Measurements from ENCODE around the gene GALNT5.
"Not testable (repeated sequence)": the region's sequence is repeated elsewhere in the genome, so short reads cannot be mapped to it uniquely, and the experiment has no call there.

GALNT5 gene

DNA sequence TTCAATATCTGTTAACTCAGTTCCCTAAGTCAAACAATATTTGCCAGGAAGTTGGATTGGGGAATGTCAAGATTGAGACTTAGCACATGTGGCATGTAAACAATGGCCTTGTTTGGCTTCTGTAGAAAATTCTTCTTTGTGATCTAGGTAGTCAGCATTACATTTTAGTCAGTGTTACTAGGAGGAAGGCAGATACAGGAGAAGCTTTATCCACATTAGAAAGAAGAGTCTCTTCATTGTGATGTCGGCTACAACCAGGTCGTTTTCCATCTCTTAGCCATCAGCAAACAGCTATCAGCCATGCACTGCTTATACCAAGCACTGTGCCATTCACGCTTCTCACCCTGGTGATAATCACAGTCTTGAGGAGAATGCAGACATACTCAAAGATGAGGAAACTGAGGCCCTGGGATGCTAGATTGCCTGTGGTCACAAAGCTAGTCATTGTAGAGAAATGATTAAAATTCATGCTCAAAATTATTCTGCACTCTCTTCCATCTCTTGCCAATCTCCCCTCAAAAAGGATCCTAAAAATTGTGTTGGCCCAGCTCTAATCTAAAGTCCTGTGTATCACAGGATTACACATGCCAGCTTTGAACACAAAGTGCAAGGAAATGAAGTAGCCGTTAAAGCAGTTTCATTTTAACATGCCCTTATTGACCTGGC is 3.2 kb downstream of the GALNT5 start:
- Mint-ChIP-seq H3K4me1 (peaks cover 12% of the 10 kb centered on the region), H3K9me3 (no peaks in the 10 kb centered on the region), H3K4me3 (peak overlapping the region; percentile 20), H3K27ac (no peak overlapping the region), H3K36me3 (no peaks in the 10 kb centered on the region)
- DNase-seq (ENCODE audit: low spot score in 2 of 2) (no peak), ATAC-seq (no peak)

DNA sequence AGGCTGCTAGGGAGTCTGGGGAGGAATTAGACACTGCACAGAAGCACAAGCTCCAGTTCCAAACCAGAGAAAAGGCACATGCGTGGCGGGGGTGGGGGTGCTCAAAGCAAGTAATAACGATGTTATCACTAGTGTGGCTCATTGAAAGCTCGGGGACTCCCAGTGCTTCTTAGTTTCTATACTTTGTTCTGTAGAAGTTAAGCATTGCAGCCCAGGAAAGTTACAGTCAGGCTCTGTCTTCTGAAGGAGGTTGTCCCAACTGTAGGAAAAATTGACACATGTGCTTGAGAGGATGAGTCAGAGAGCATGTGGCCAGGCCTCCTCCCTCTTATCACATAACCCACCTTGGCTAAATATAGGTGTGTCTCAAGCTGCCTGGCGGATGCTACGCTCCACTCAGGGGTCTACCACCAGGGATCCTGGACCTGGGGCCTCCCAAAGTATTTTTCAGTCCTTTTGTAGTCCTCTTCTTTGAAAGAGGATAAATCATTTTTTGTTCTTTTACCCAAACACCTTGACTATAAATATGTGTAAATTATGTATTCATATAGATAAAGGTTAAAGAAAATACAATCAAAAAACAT is 3.8 kb downstream of the GALNT5 start:
- DNase-seq (ENCODE audit: low spot score in 2 of 2), result no peak
- peaks cover 12% of the 10 kb centered on the region for H3K4me1 Mint-ChIP-seq

DNA sequence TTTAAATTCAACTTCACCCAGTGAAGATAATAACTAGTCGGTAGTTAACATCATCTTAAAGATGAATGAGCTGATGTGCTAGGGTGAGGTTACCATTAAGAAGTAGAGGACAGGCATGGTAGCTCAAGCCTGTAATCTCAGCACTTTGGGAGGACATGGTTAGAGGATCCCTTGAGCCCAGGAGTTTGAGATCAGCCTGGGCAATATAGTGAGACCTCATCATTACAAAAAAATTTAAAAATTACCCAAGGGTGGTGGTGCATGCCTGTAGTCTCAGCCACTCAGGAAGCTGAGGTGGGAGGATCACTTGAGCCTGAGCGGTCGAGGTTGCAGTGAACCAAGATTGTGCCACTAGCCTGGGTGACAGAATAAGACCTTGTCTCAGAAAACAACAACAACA is 4.7 kb downstream of the GALNT5 start:
- no peak for ATAC-seq
- no peak overlapping the region for H3K27ac Mint-ChIP-seq
- no peak overlapping the region for H3K4me3 Mint-ChIP-seq
- DNase-seq (ENCODE audit: low spot score in 2 of 2), result no peak
- no peaks in the 10 kb centered on the region for H3K9me3 Mint-ChIP-seq
- H3K36me3 Mint-ChIP-seq, result no peaks in the 10 kb centered on the region
- H3K4me1 Mint-ChIP-seq, result peaks cover 12% of the 10 kb centered on the region

More for the DNA sequence above, 3.8 kb downstream of the GALNT5 start:
- peak; percentile 64 for ATAC-seq
- no peaks in the 10 kb centered on the region for H3K9me3 Mint-ChIP-seq
- H3K36me3 Mint-ChIP-seq, result no peaks in the 10 kb centered on the region
- H3K4me3 Mint-ChIP-seq, result peak overlapping the region; percentile 20
- no peak overlapping the region for H3K27ac Mint-ChIP-seq

DNA sequence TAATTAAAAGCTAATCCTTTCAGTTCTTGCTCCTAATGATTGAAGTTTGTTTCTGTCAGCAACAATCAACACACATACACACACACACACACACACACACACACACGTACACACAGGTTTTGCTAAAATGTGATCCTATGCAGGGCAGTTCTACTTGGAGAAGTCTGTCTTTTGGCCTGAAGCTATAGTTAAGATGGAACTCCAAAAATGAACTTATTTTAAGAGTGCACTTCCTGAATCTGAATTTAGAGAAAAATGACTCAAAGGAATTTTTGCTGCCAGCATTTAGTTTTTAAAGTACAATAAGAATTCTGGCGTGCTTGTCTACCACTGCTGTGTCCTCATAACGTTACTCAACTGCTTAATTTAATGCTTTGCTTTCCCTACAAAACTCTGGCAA is 6.6 kb downstream of the GALNT5 start:
- Mint-ChIP-seq H3K4me1 (peaks cover 12% of the 10 kb centered on the region), H3K36me3 (no peaks in the 10 kb centered on the region), H3K4me3 (no peak overlapping the region), H3K9me3 (no peaks in the 10 kb centered on the region), H3K27ac (no peak overlapping the region)
- no peak for ATAC-seq
- DNase-seq (ENCODE audit: low spot score in 2 of 2), result no peak

DNA sequence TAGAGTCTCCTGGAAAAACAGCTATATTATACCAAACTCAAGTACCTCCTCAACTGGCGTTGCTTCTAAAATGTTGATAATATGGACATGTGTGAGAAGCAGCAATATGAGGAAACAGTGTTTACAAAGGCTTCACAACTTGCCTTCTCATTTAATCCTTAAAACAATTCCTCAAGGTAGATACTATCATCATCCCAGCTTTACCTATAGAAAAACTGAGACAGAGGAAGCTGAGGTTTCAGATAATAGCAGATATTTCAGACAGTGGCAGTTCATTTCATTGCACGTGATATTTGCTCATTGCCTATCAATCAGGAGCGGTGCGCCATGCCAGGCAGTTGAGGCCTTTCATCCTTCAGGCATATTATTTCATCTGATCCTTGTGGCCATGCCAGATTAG is 8.3 kb downstream of the GALNT5 start:
- H3K4me1 Mint-ChIP-seq, result peaks cover 6% of the 10 kb centered on the region
- H3K27ac Mint-ChIP-seq, result no peak overlapping the region
- H3K4me3 Mint-ChIP-seq, result no peak overlapping the region
- H3K9me3 Mint-ChIP-seq, result no peaks in the 10 kb centered on the region
- ATAC-seq (no peak), DNase-seq (ENCODE audit: low spot score in 2 of 2) (no peak)
- no peaks in the 10 kb centered on the region for H3K36me3 Mint-ChIP-seq

DNA sequence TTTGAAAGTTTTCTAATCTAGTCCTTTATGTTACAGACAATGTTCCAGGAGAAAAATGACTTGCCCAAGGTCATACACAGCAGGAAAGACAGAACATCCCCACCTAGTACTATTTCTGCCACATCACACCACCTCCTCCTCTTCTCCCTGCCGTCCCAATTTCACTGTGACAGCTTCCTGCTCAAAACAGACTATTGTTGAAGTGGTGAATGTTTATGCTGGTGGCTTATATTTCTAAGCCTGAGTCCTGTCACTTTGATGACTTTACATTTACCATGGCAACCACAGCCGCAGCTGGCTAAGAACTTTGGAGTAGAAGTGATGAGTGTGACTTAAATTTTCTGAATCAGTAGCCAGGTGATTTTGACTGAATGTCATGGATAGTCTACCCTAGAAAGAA is 10.0 kb downstream of the GALNT5 start:
- H3K27ac Mint-ChIP-seq, result no peak overlapping the region

DNA sequence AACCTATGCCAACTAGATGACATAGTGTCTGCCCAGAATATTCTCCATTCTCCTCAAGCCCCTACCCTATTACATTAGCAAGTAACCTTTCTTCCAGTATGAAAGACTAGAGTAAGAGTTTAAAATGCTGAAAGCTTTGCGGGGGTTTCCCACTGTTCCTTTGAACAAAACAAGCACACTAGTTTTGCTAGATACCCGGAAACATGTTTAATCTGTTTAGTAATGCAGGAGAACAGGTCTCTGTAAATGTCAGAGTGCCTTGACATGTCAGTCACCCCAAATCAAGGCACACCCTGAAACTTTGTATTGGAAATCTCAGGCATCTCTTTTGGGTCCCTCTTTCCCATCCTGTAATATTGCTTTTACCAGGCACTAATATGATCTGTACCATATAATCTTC is 11.6 kb downstream of the GALNT5 start:
- H3K9me3 Mint-ChIP-seq, result no peaks in the 10 kb centered on the region
- H3K27ac Mint-ChIP-seq, result no peak overlapping the region
- no peaks in the 10 kb centered on the region for H3K36me3 Mint-ChIP-seq
- DNase-seq (ENCODE audit: low spot score in 2 of 2) (no peak), ATAC-seq (no peak)
- no peak overlapping the region for H3K4me3 Mint-ChIP-seq
- peaks cover 8% of the 10 kb centered on the region for H3K4me1 Mint-ChIP-seq

More for the DNA sequence above, 10.0 kb downstream of the GALNT5 start:
- peaks cover 8% of the 10 kb centered on the region for H3K4me1 Mint-ChIP-seq
- ATAC-seq, result peak; percentile 70
- no peaks in the 10 kb centered on the region for H3K9me3 Mint-ChIP-seq
- no peak for DNase-seq (ENCODE audit: low spot score in 2 of 2)
- no peak overlapping the region for H3K4me3 Mint-ChIP-seq
- H3K36me3 Mint-ChIP-seq, result no peaks in the 10 kb centered on the region

DNA sequence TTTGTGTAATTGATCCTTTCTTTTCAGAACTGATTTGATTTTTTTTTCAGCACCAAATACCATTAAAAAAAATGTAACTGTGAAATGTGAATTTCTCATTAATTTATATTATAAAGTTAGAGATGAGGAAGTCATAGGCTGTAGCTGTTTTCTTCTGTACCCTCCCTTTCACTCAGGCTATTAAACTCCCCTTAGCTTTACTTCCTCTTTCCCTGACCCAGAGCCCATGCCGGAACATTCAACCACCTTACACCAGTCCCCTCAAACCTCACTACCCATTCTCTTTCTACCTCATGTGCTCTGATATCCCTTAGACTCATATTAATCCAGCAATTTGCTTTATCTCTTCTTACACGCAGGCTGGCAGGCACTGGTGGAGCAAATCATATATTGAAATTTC is 12.4 kb downstream of the GALNT5 start:
- Mint-ChIP-seq H3K4me1 (peaks cover 8% of the 10 kb centered on the region), H3K36me3 (no peaks in the 10 kb centered on the region), H3K4me3 (no peak overlapping the region), H3K27ac (no peak overlapping the region), H3K9me3 (no peaks in the 10 kb centered on the region)
- no peak for ATAC-seq
- no peak for DNase-seq (ENCODE audit: low spot score in 2 of 2)

DNA sequence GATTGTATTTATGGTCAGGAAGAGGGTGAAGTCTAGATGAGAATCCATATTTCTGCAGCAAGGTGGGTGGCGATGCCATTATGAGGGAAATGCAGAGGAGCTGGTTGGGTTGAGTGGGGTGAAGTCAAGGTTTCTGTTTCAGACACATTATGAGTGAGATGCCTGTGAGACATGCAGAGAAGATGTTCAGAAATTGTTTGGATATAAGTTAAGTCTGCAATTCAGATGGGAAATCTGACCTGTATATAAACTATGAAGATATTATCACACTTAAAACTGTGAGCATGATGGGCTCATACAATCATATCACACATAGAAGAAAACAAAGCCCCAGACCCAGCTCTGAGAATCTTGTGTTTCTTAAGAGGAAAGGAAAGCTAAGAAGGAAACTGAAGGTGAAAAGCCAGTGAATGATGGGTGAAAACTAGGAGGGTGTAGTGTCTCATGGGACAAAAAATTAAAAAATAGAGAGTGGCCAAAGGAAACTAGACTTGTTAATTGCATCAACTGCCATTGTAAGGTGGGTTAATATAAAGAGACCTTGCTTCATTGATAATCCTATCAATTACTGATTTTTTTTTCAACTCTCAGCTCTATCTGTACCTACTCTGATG is 14.2 kb downstream of the GALNT5 start:
- no peak for DNase-seq (ENCODE audit: low spot score in 2 of 2)
- Mint-ChIP-seq H3K4me1 (peaks cover 8% of the 10 kb centered on the region), H3K9me3 (no peaks in the 10 kb centered on the region), H3K36me3 (no peaks in the 10 kb centered on the region), H3K4me3 (no peak overlapping the region), H3K27ac (no peak overlapping the region)
- peak; percentile 78 for ATAC-seq

DNA sequence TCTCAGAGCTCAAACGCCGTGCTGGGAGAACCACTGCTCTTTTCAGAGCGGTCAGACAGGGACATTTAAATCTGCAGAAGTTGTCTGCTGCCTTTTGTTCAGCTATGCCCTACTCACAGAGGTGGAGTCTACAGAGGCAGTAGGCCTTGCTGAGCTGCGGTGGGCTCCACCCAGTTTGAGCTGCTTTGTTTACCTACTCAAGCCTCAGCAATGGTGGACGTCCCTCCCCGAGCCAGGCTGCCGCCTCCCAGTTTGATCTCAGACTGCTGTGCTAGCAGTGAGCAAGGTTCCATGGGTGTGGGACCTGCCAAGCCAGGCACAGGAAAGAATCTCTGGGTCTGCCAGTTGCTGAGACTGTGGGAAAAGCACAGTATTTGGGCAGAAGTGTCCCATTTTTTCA is 21.8 kb downstream of the GALNT5 start:
- not testable (repeated sequence) for H3K27ac Mint-ChIP-seq; H3K4me1 Mint-ChIP-seq; H3K9me3 Mint-ChIP-seq; ATAC-seq; H3K4me3 Mint-ChIP-seq; DNase-seq (ENCODE audit: low spot score in 2 of 2); H3K36me3 Mint-ChIP-seq

DNA sequence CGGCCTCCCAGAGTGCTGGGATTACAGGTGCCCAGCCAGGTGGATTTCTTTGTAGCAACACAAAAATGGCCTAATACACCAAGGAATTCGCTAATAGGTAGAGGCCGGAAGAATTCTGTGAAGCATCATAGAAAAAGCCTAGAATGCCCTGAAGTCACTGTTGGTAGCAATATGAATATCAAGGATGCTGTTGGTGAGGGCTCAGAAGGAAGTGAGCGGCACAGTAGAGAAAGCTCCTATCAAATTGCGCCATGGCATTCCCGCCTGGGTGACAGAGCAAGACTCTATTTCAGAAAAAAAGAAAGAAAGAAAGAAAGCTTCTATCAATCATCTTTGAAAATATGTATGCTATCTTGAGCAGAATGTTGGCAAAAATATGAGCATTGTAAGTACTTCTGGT is 23.8 kb downstream of the GALNT5 start:
- ATAC-seq (no peak), DNase-seq (ENCODE audit: low spot score in 2 of 2) (no peak)
- Mint-ChIP-seq H3K4me3 (no peak overlapping the region), H3K9me3 (no peaks in the 10 kb centered on the region), H3K27ac (no peak overlapping the region), H3K4me1 (no peaks in the 10 kb centered on the region), H3K36me3 (no peaks in the 10 kb centered on the region)

DNA sequence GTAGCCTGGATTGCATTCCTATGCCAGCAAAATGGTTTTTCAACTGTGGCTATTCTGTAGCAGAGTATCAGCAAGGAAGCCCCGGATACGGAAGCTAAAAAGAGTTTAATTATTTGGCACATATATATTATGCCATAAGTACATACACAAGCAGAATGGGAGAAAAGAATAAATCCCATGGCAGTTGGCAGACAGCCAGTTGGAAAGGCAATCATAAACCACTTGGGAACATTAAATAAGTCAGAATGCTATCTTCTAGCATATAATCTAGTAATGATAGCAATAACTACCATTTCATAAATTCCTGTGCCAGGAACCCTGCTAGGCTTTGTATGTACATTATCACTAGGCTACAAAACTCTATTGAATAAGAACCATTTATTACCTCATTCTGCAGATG is 26.0 kb downstream of the GALNT5 start:
- H3K36me3 Mint-ChIP-seq, result no peaks in the 10 kb centered on the region
- no peaks in the 10 kb centered on the region for H3K9me3 Mint-ChIP-seq
- no peak for DNase-seq (ENCODE audit: low spot score in 2 of 2)
- no peak for ATAC-seq
- H3K27ac Mint-ChIP-seq, result no peak overlapping the region
- H3K4me3 Mint-ChIP-seq, result no peak overlapping the region
- no peaks in the 10 kb centered on the region for H3K4me1 Mint-ChIP-seq

DNA sequence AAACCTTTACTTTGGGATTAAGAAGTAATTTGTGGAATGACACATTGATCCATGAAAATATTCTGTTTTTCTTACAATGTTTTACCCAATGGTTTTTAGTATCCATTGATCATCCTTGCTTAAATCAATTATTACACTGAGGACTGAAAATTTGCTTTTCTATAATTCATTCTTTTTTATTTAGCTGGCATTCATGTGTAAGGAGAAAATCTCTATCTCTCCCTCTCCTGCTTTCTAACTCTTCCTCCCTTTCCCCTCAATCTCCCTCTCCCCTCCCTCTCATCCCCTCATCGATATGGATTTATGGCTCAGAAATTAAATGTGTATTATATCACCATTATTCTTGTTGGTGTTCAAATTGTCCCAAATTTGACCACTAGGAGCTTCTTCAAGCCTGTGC is 29.7 kb downstream of the GALNT5 start:
- Mint-ChIP-seq H3K4me1 (no peaks in the 10 kb centered on the region), H3K27ac (no peak overlapping the region)

DNA sequence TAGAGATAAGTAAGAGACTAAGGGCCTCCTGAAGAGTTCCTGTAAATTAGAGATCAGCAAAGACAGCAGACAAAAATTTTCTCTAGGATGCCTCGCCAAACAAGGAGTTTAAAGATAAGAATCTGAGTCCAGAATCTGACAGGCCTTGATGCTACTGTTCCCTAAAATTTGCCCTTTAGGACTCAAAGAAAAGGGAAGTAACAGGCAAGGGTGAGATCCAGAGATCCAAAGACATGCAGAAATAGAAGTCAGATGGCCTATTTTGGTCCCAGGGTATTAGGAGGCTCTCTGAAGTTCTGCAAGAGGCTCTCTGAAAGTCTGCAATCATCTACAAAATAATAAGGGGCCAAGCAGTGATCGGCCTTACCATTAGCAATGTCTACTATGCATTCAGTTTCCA is 33.0 kb downstream of the GALNT5 start:
- no peak for ATAC-seq
- Mint-ChIP-seq H3K27ac (no peak overlapping the region), H3K4me3 (no peak overlapping the region), H3K4me1 (no peaks in the 10 kb centered on the region), H3K9me3 (no peaks in the 10 kb centered on the region), H3K36me3 (no peaks in the 10 kb centered on the region)
- DNase-seq (ENCODE audit: low spot score in 2 of 2), result no peak

More for the DNA sequence above, 29.7 kb downstream of the GALNT5 start:
- H3K4me3 Mint-ChIP-seq, result no peak overlapping the region
- DNase-seq (ENCODE audit: low spot score in 2 of 2) (no peak), ATAC-seq (no peak)
- H3K36me3 Mint-ChIP-seq, result no peaks in the 10 kb centered on the region
- H3K9me3 Mint-ChIP-seq, result no peaks in the 10 kb centered on the region

DNA sequence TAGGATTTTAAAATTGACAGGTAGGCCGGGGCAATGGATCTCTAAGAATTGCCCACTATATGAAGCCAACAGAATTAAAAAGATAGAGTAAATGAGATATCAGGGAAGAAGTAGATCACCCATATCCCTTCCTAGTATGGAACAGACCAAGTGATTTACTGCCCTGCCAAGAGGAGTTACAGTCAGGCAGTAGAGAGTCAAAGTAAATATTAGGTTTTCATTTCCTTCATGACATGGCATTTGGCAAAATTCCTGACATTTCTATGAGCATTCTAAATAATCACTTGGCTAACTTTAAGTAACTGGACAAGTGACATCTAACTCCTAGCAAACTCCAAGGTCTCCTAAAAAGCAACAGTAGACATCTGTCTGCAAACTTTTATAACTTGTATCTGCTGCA is 33.5 kb downstream of the GALNT5 start:
- Mint-ChIP-seq H3K36me3 (no peaks in the 10 kb centered on the region), H3K4me1 (no peaks in the 10 kb centered on the region), H3K4me3 (no peak overlapping the region), H3K9me3 (no peaks in the 10 kb centered on the region), H3K27ac (no peak overlapping the region)
- no peak for ATAC-seq
- DNase-seq (ENCODE audit: low spot score in 2 of 2), result no peak

DNA sequence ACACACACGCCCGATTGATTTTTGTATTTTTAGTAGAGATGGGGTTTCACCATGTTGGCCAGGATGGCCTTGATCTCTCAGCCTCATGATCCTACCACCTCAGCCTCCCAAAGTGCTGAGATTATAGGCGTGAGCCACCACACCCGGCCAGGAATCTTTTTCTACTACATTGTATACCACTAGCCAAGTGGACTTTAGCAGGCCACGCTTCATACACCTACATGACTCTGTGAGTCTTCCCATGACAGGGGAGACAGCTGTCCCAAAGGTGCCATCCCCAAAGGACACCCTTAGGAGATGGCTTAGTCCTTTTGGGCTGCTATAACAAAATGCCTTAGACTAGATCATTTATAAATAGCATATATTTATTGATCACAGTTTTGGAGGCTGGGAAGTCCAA is 35.3 kb downstream of the GALNT5 start:
- H3K9me3 Mint-ChIP-seq, result no peaks in the 10 kb centered on the region
- H3K4me1 Mint-ChIP-seq, result no peaks in the 10 kb centered on the region
- ATAC-seq, result no peak
- no peaks in the 10 kb centered on the region for H3K36me3 Mint-ChIP-seq
- H3K27ac Mint-ChIP-seq, result no peak overlapping the region
- no peak for DNase-seq (ENCODE audit: low spot score in 2 of 2)
- no peak overlapping the region for H3K4me3 Mint-ChIP-seq

All from stimulated activated effector memory CD8-positive, alpha-beta T cell treated with anti-CD3 and anti-CD28 coated beads, Interleukin-12 subunit alpha, Interleukin-12 subunit beta, amount 100 ng/mL, for 72 hours (primary cell).